ENCODE measurements around the gene PARD3B.

PARD3B gene

DNA sequence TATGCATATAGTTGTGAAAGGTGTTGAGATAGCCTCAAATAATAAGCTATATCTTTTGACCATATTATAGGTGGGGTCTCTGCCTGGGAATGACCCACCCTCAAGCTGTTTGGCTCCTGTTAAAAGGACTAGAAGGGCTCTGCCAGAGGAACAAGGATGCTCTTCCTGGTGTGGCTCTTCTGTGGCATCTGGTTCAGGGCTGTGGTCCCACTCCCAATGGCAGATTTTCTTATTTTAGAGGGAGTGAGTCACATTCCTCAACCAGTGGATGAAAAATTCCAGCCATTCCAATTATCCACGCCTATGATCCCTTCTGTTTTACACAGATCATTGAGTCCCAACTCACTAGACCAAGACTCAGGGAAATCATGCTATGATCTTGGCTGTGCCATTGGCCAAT lies 119.9 kb downstream of the PARD3B start:
- Mint-ChIP-seq H3K27ac (peak overlapping the region in 2 of 3 experiments; percentile 65 to 66), H3K27me3 (ENCODE audit: low read depth) (no peaks in the 10 kb centered on the region), H3K4me3 (no peak overlapping the region), H3K36me3 (ENCODE audit: low read depth) (no peaks in the 10 kb centered on the region), H3K4me1 (peaks cover 24% of the 10 kb centered on the region), H3K9me3 (no peaks in the 10 kb centered on the region)
- TF ChIP-seq, protein P1, sequence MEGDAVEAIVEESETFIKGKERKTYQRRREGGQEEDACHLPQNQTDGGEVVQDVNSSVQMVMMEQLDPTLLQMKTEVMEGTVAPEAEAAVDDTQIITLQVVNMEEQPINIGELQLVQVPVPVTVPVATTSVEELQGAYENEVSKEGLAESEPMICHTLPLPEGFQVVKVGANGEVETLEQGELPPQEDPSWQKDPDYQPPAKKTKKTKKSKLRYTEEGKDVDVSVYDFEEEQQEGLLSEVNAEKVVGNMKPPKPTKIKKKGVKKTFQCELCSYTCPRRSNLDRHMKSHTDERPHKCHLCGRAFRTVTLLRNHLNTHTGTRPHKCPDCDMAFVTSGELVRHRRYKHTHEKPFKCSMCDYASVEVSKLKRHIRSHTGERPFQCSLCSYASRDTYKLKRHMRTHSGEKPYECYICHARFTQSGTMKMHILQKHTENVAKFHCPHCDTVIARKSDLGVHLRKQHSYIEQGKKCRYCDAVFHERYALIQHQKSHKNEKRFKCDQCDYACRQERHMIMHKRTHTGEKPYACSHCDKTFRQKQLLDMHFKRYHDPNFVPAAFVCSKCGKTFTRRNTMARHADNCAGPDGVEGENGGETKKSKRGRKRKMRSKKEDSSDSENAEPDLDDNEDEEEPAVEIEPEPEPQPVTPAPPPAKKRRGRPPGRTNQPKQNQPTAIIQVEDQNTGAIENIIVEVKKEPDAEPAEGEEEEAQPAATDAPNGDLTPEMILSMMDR (IDR thresholded peaks at IDR 0.05; ENCODE audit: unreplicated experiment in 3 of 3) = no peak

DNA sequence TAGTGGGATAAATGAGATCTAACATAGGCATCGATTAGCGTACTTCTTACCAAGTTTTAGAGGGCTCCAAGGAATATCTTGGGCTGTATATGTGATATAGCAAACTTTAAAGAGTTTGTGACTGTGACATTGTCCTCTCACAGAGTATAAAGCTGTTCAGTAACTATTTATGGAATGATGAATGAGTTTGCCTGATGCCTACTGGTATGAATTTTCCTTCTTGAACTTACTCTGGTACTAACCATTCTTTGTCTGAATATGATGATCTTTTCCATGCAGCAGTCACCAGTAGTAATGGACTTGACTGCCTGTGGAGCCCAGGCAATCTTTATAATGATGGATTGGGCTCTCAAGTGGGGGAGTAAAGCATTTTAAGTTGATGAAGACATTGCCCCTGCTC lies 120.5 kb downstream of the PARD3B start:
- H3K36me3 Mint-ChIP-seq (ENCODE audit: low read depth) = no peaks in the 10 kb centered on the region
- no peaks in the 10 kb centered on the region for H3K27me3 Mint-ChIP-seq (ENCODE audit: low read depth)
- peaks cover 19% of the 10 kb centered on the region for H3K4me1 Mint-ChIP-seq
- TF ChIP-seq, protein P1 (IDR thresholded peaks at IDR 0.05; ENCODE audit: unreplicated experiment in 3 of 3) = no peak
- no peak overlapping the region for H3K4me3 Mint-ChIP-seq
- H3K27ac Mint-ChIP-seq = no peak overlapping the region
- no peaks in the 10 kb centered on the region for H3K9me3 Mint-ChIP-seq

DNA sequence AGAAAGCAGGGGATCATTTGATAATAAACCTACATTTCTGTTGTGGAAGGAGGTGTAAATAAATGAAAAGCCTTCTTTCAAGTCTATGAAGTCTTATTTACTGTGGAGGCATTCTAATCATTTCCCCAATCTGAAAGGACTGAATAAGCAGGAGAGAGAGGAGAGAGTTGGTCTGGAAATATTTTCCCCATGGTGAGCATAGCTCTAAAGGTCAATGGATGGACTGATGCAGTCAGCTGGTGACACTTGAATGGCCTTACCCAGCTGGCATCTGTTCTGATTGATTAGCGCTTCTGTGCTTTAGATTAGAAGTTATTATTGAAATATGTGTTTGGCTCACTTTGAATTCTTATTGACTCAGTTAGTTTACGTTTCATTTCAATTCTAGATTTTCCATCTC lies 122.7 kb downstream of the PARD3B start:
- no peaks in the 10 kb centered on the region for H3K36me3 Mint-ChIP-seq (ENCODE audit: low read depth)
- H3K27me3 Mint-ChIP-seq (ENCODE audit: low read depth) = no peaks in the 10 kb centered on the region
- TF ChIP-seq, protein P1 (IDR thresholded peaks at IDR 0.05; ENCODE audit: unreplicated experiment in 3 of 3) = no peak
- no peaks in the 10 kb centered on the region for H3K9me3 Mint-ChIP-seq
- no peak overlapping the region for H3K27ac Mint-ChIP-seq
- H3K4me3 Mint-ChIP-seq = no peak overlapping the region
- H3K4me1 Mint-ChIP-seq = peaks cover 14% of the 10 kb centered on the region

DNA sequence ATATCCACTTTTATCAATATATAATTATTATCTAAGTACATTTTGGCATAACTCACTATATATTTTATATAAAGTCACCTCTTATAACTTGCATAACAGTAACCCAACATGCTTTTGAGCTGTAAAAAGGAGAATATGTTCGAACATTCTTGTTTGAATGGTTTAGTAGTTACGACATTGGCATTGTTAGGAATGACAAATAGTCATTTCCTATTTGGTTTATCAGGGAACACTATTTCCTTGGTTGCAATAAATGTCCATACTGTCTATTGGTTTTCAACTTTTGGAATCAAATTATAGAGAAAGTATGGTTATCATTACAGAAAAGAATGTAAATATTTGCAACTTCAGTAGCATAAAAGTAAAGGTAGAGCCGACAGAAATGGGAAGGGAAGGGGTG lies 124.1 kb downstream of the PARD3B start:
- H3K27me3 Mint-ChIP-seq (ENCODE audit: low read depth) = no peaks in the 10 kb centered on the region
- TF ChIP-seq, protein P1 (IDR thresholded peaks at IDR 0.05; ENCODE audit: unreplicated experiment in 3 of 3) = no peak
- H3K9me3 Mint-ChIP-seq = no peaks in the 10 kb centered on the region
- no peaks in the 10 kb centered on the region for H3K36me3 Mint-ChIP-seq (ENCODE audit: low read depth)
- no peak overlapping the region for H3K4me3 Mint-ChIP-seq
- H3K4me1 Mint-ChIP-seq = peaks cover 8% of the 10 kb centered on the region
- no peak overlapping the region for H3K27ac Mint-ChIP-seq

DNA sequence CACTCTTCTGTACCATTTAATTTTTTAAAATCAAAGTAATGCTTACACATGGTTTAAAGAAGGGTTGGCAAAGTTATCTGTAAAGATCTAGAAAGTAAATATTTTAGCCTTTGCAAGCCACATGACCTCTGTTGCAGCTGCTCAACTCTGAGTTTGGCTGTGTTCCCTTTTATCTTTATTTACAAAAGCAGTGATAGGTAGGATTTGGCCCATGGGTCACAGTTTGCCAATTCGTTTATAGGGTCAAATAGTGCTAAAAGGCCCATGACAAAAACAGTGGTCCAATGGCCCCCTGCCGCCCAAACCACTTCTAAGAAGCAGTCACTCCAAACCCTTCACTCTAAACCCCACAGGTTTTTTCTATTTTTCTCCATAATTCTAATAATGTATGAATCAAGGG lies 124.8 kb downstream of the PARD3B start:
- H3K9me3 Mint-ChIP-seq = no peaks in the 10 kb centered on the region
- H3K4me3 Mint-ChIP-seq = no peak overlapping the region
- no peaks in the 10 kb centered on the region for H3K36me3 Mint-ChIP-seq (ENCODE audit: low read depth)
- H3K27ac Mint-ChIP-seq = no peak overlapping the region
- peaks cover under 1% of the 10 kb centered on the region for H3K4me1 Mint-ChIP-seq
- H3K27me3 Mint-ChIP-seq (ENCODE audit: low read depth) = no peaks in the 10 kb centered on the region
- TF ChIP-seq, protein P1 (IDR thresholded peaks at IDR 0.05; ENCODE audit: unreplicated experiment in 3 of 3) = no peak

DNA sequence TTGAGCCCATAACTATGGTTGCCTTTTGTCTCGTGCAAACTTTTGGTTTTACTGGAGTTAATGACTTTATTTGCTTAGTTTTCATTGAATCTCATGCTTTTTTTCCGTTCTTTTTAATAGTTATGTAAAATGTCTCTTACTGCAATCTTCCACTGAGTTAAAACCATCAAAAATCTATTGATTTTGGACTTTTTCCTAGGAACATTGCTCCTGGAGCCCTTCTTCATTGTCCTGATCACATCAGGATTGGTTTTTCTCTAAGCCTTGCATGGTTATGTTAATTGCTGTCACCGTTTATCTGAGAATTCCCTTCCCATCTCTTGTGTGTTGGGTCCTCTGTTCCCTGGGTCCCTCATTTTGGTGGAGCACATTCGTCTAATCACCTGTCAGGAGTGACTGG lies 125.5 kb downstream of the PARD3B start:
- H3K27me3 Mint-ChIP-seq (ENCODE audit: low read depth) = no peaks in the 10 kb centered on the region
- H3K4me1 Mint-ChIP-seq = no peaks in the 10 kb centered on the region
- no peak overlapping the region for H3K4me3 Mint-ChIP-seq
- H3K27ac Mint-ChIP-seq = no peak overlapping the region
- H3K36me3 Mint-ChIP-seq (ENCODE audit: low read depth) = no peaks in the 10 kb centered on the region
- TF ChIP-seq, protein P1 (IDR thresholded peaks at IDR 0.05; ENCODE audit: unreplicated experiment in 3 of 3) = no peak
- H3K9me3 Mint-ChIP-seq = no peaks in the 10 kb centered on the region

Measured in nephron (organoid).